Naive thymus-derived CD4-positive, alpha-beta T cell (primary cell): ENCODE measurements around the gene APC. TPM values are rescaled to one million over a fixed set of nuclear protein-coding genes. Genes with fewer than 3 reads are reported as not detected.

Experiments
- ATAC-seq: fragments of 150-1000 bp; cut with Tn5 transposase; 2 replicates; pipeline ENCODE4 v1.10.0; 2021; ENCODE audit warnings: mild to moderate bottlenecking, moderate library complexity
- CTCF ChIA-PET: fragments of 350-600 bp; sonication (Branson Sonifier 250); formaldehyde crosslinking; loops from one replicate; lab custom pipeline; 2021; ENCODE audit warnings: antibody characterized with exemption; lab: Charles Lee
- POLR2A ChIA-PET: fragments of 350-600 bp; sonication (Branson Sonifier 250); formaldehyde crosslinking; loops from one replicate; lab custom pipeline; 2021; ENCODE audit warnings: antibody characterized with exemption, inconsistent platforms; lab: Charles Lee
- DNase-seq, 9 donors: peaks; one replicate each; pipeline versions ENCODE4 v3.0.0 to v3.0.0-alpha.2; 2020 to 2022; ENCODE audit warnings: mixed read lengths in 1 of 9
- H3K27ac ChIP-seq: one replicate; pipeline ENCODE4 v1.7.0; 2013; ENCODE audit warnings: mild to moderate bottlenecking, low read depth, low read length, moderate library complexity
- H3K27me3 ChIP-seq, 2 donors: one replicate each; pipeline ENCODE4 v1.7.0; 2013; ENCODE audit warnings: low read length in 2 of 2, mild to moderate bottlenecking in 2 of 2, moderate library complexity in 2 of 2; ENCODE audit not compliant: control insufficient read depth in 2 of 2, insufficient read depth in 2 of 2
- H3K36me3 ChIP-seq, 3 experiments: 1 replicate in 2 of 3; 2 replicates in 1 of 3; pipeline ENCODE4 v1.7.0; 2013; ENCODE audit warnings: low read length in 3 of 3, mild to moderate bottlenecking in 3 of 3, moderate library complexity in 1 of 3; ENCODE audit not compliant: insufficient read depth in 3 of 3, control insufficient read depth in 2 of 3
- H3K4me1 ChIP-seq, 2 donors: one replicate each; pipeline ENCODE4 v1.7.0; 2013; ENCODE audit warnings: low read length in 2 of 2, mild to moderate bottlenecking in 2 of 2, moderate library complexity in 1 of 2; ENCODE audit not compliant: control insufficient read depth in 2 of 2, insufficient read depth in 2 of 2
- H3K4me3 ChIP-seq: 2 replicates; pipeline ENCODE4 v1.7.0; 2013; ENCODE audit warnings: mild to moderate bottlenecking, low read length
- H3K9me3 ChIP-seq, 3 experiments: 1 replicate in 2 of 3; 2 replicates in 1 of 3; pipeline ENCODE4 v1.7.0; 2013; ENCODE audit warnings: low read length in 3 of 3; ENCODE audit not compliant: control insufficient read depth in 2 of 3
- H3K27ac Mint-ChIP-seq, 9 donors: one replicate each; pipeline ENCODE4 v1.8.0; 2020 to 2022; ENCODE audit warnings: mixed read lengths in 9 of 9, mild to moderate bottlenecking in 8 of 9, moderate library complexity in 5 of 9, inconsistent platforms in 2 of 9
- H3K27me3 Mint-ChIP-seq, 5 donors: one replicate each; pipeline ENCODE4 v1.8.0; 2021 to 2022; ENCODE audit warnings: mixed read lengths in 5 of 5, mild to moderate bottlenecking in 1 of 5
- H3K36me3 Mint-ChIP-seq, 5 donors: one replicate each; pipeline ENCODE4 v1.8.0; 2020 to 2022; ENCODE audit warnings: mixed read lengths in 5 of 5, mild to moderate bottlenecking in 3 of 5, inconsistent platforms in 1 of 5
- H3K4me1 Mint-ChIP-seq, 7 donors: one replicate each; pipeline ENCODE4 v1.8.0; 2020 to 2022; ENCODE audit warnings: mixed read lengths in 7 of 7, mild to moderate bottlenecking in 3 of 7, inconsistent platforms in 1 of 7
- H3K4me3 Mint-ChIP-seq, 10 donors: one replicate each; pipeline ENCODE4 v1.8.0; 2020 to 2022; ENCODE audit warnings: mild to moderate bottlenecking in 10 of 10, mixed read lengths in 10 of 10, moderate library complexity in 6 of 10, inconsistent platforms in 2 of 10
- H3K9me3 Mint-ChIP-seq, 11 donors: one replicate each; pipeline ENCODE4 v1.8.0; 2020 to 2022; ENCODE audit warnings: mixed read lengths in 11 of 11, mild to moderate bottlenecking in 4 of 11, inconsistent platforms in 1 of 11, moderate library complexity in 1 of 11
- intact Hi-C, 2 donors: fragments of 100-400 bp; cut with micrococcal nuclease; formaldehyde crosslinking; loops; one replicate each; pipeline ENCODE4 v1.15.1; 2023
- polyA plus RNA-seq, 2 donors: library from polyadenylated mRNA; unstranded; fragments of 300-500 nt; fragmentation: Illumina TruSeq; gene quantifications; one replicate each; pipeline ENCODE4 v1.2.3, GENCODE V29; 2021
- total RNA-seq, 6 experiments: library from RNA in 5 of 6; stranded (reverse) in 5 of 6; gene quantifications; 1 replicate in 5 of 6; 2 replicates in 1 of 6; pipeline ENCODE4 v1.2.3 and lab custom pipeline; 2021 to 2026

Gene APC
- total and polyA plus RNA-seq, 7 experiments from 2014 or later: 18.8 to 53.2 (median 34.5) TPM

- intact Hi-C loops: loop anchor here in 1 of 2 donors (1.0 kb wide), 1 partner anchor 8 kb away; no protein-coding TSS in a partner anchor
Measured at GRCh38 chr5:112720576-112720975, 17.1 kb upstream of the APC start.

DNA sequence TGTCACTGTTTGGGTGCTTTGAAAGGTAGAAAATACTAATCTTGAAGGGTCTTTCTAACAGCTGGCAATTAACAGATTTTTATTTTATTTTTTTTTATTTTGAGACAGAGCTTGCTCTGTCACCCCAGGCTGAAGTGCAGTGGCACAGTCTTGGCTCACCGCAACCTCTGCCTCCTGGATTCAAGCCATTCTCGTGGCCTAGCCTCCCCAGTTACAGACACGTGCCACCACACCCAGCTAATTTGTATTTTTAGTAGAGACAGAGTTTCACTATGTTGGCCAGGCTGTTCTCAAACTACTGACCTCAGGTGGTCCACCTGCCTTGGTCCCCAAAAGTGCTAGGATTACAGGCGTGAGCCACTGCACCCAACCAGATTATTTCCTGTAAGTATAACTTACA lies 12.8 kb upstream of the APC start:
- H3K4me3 Mint-ChIP-seq: peak overlapping the region in 1 of 10 donors; percentile 23
- POLR2A ChIA-PET: no interaction called here

More at GRCh38 chr5:112720576-112720975, 17.1 kb upstream of the APC start:
- no peak overlapping the region for H3K4me3 ChIP-seq
- no peaks in the 10 kb centered on the region for H3K9me3 ChIP-seq
- Mint-ChIP-seq H3K27ac (peak overlapping the region in 2 of 9 donors; percentile 3 to 12), H3K27me3 (no peaks in the 10 kb centered on the region), H3K4me1 (peaks cover 13 to 89% (median 77%) of the 10 kb centered on the region in 7 donors), H3K4me3 (no peak overlapping the region), H3K9me3 (peaks cover 0 to 7% (median 0%) of the 10 kb centered on the region in 11 donors), H3K36me3 (peaks cover 0 to 36% (median 13%) of the 10 kb centered on the region in 5 donors)
- ChIA-PET CTCF (no interaction called here), POLR2A (interaction anchor here (1.0 to 1.3 kb wide), 2 partner anchors 9 to 11 kb away, joined by 3 to 4 read pairs; no protein-coding TSS in a partner anchor)
- H3K27me3 ChIP-seq: no peaks in the 10 kb centered on the region
- H3K4me1 ChIP-seq: no peaks in the 10 kb centered on the region
- no peak for DNase-seq
- H3K36me3 ChIP-seq: no peaks in the 10 kb centered on the region
- H3K27ac ChIP-seq: no peak overlapping the region
- ATAC-seq: no peak

GRCh38 chr5:112729630-112730029 lies 8.1 kb upstream of the APC start:
- POLR2A ChIA-PET: no interaction called here

More for the DNA sequence above, 12.8 kb upstream of the APC start:
- Histone ChIP-seq H3K4me1 (no peaks in the 10 kb centered on the region), H3K27me3 (no peaks in the 10 kb centered on the region), H3K9me3 (no peaks in the 10 kb centered on the region), H3K27ac (no peak overlapping the region), H3K4me3 (no peak overlapping the region), H3K36me3 (no peaks in the 10 kb centered on the region)
- DNase-seq (no peak), ATAC-seq (no peak)
- Mint-ChIP-seq H3K27me3 (no peaks in the 10 kb centered on the region), H3K27ac (peak overlapping the region in 1 of 9 donors; percentile 16), H3K36me3 (peaks cover 0 to 13% (median 0%) of the 10 kb centered on the region in 5 donors), H3K4me1 (peaks cover 10 to 74% (median 67%) of the 10 kb centered on the region in 7 donors), H3K9me3 (no peaks in the 10 kb centered on the region)
- CTCF ChIA-PET: interaction anchor here (0.6 kb wide), 1 partner anchor 11 kb away, joined by 4 read pairs; no protein-coding TSS in a partner anchor
- intact Hi-C loops: no loop called here

DNA sequence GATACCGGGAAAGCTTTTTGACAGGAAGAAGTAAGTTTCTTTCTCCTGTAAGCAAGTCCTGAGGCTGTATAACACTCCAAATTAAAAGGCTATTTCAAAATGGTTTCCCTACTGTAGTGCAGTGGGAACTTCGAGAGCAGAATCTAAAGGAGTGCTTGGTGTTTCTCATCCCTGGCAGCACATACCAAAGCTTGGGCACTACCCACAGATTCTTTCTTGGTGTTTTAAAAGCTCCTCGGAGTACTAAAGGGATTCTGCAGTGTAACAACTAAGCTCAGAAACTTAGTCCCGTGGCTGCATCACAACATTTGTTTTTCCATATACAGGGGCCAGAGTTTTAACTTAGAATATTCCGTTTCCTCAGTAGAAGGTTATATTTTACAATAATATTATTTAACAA lies 5.6 kb upstream of the APC start:
- H3K4me1 Mint-ChIP-seq: peaks cover 7 to 58% (median 33%) of the 10 kb centered on the region in 7 donors
- no peaks in the 10 kb centered on the region for H3K36me3 ChIP-seq
- no peak for ATAC-seq
- ChIA-PET CTCF (no interaction called here), POLR2A (no interaction called here)
- no peaks in the 10 kb centered on the region for H3K27me3 Mint-ChIP-seq
- no peaks in the 10 kb centered on the region for H3K9me3 Mint-ChIP-seq
- no peak overlapping the region for H3K27ac ChIP-seq
- no peak overlapping the region for H3K4me3 ChIP-seq
- no peaks in the 10 kb centered on the region for H3K9me3 ChIP-seq
- intact Hi-C loops: loop anchor here (2.0 to 10.0 kb wide), 2 partner anchors 15 to 193 kb away; partner anchors contain the start of gene REEP5 (in 1 of the 2)
- no peak for DNase-seq
- H3K4me3 Mint-ChIP-seq: no peak overlapping the region
- no peak overlapping the region for H3K27ac Mint-ChIP-seq
- peaks cover 0 to 2% of the 10 kb centered on the region in 2 donors for H3K4me1 ChIP-seq
- H3K27me3 ChIP-seq: no peaks in the 10 kb centered on the region
- H3K36me3 Mint-ChIP-seq: peaks cover 0 to 4% (median 0%) of the 10 kb centered on the region in 5 donors

More at GRCh38 chr5:112729630-112730029, 8.1 kb upstream of the APC start:
- no peaks in the 10 kb centered on the region for H3K4me1 ChIP-seq
- peaks cover 5 to 54% (median 40%) of the 10 kb centered on the region in 7 donors for H3K4me1 Mint-ChIP-seq
- peak overlapping the region in 1 of 9 donors; percentile 7 for H3K27ac Mint-ChIP-seq
- H3K36me3 ChIP-seq: no peaks in the 10 kb centered on the region
- DNase-seq: no peak
- ATAC-seq: no peak
- no peaks in the 10 kb centered on the region for H3K27me3 Mint-ChIP-seq
- H3K9me3 Mint-ChIP-seq: no peaks in the 10 kb centered on the region
- H3K4me3 Mint-ChIP-seq: no peak overlapping the region
- H3K36me3 Mint-ChIP-seq: peaks cover 0 to 5% (median 0%) of the 10 kb centered on the region in 5 donors
- no peaks in the 10 kb centered on the region for H3K9me3 ChIP-seq
- H3K27ac ChIP-seq: no peak overlapping the region
- intact Hi-C loops: loop anchor here in 1 of 2 donors (10.0 kb wide), 1 partner anchor 195 kb away; the partner anchor contains the start of gene REEP5
- no peak overlapping the region for H3K4me3 ChIP-seq
- H3K27me3 ChIP-seq: no peaks in the 10 kb centered on the region
- CTCF ChIA-PET: no interaction called here

GRCh38 chr5:112733586-112733985 lies 4.1 kb upstream of the APC start:
- Histone ChIP-seq H3K4me3 (no peak overlapping the region), H3K27ac (no peak overlapping the region), H3K4me1 (peaks cover 0 to 9% of the 10 kb centered on the region in 2 donors), H3K36me3 (no peaks in the 10 kb centered on the region), H3K27me3 (no peaks in the 10 kb centered on the region), H3K9me3 (no peaks in the 10 kb centered on the region)
- H3K4me1 Mint-ChIP-seq: peaks cover 20 to 67% (median 44%) of the 10 kb centered on the region in 7 donors
- no peak for DNase-seq
- H3K27me3 Mint-ChIP-seq: peaks cover 0 to 5% (median 0%) of the 10 kb centered on the region in 5 donors
- intact Hi-C loops: loop anchor here (2.0 to 10.0 kb wide), 2 partner anchors 13 to 191 kb away; partner anchors contain the start of gene REEP5 (in 1 of the 2)
- no peak for ATAC-seq
- no peaks in the 10 kb centered on the region for H3K9me3 Mint-ChIP-seq
- no peak overlapping the region for H3K4me3 Mint-ChIP-seq
- POLR2A ChIA-PET: no interaction called here
- peak overlapping the region in 1 of 9 donors; percentile 5 for H3K27ac Mint-ChIP-seq
- CTCF ChIA-PET: no interaction called here
- peaks cover 0 to 4% (median 0%) of the 10 kb centered on the region in 5 donors for H3K36me3 Mint-ChIP-seq

DNA sequence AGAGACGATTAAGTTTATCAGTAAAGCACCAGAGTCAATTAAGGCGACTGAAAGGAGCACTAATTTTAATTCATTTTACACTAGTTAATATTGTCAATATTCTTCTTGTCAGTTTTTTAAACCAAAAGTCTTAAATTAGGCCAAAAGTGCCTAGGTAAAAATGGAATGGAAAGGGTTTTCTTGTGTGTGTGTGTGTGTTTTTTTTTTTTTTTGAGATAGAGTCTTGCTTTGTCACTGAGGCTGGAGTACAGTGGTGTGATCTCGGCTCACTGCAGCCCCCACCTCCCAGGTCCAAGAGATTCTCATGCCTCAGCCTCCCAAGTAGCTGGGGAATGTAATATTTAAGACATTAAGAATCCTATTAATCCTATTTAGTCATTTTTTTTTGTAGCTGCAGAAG lies 3.1 kb upstream of the APC start:
- POLR2A ChIA-PET: interaction anchor here (1.8 kb wide), 1 partner anchor 27 kb away, joined by 4 read pairs; no protein-coding TSS in a partner anchor
- H3K9me3 ChIP-seq: no peaks in the 10 kb centered on the region
- H3K4me1 Mint-ChIP-seq: peaks cover 17 to 57% (median 35%) of the 10 kb centered on the region in 7 donors
- no peak overlapping the region for H3K27ac ChIP-seq
- DNase-seq: no peak
- CTCF ChIA-PET: no interaction called here
- peaks cover 0 to 9% of the 10 kb centered on the region in 2 donors for H3K4me1 ChIP-seq
- no peak overlapping the region for H3K4me3 ChIP-seq
- H3K27me3 Mint-ChIP-seq: peaks cover 0 to 5% (median 0%) of the 10 kb centered on the region in 5 donors
- no peaks in the 10 kb centered on the region for H3K36me3 ChIP-seq
- no peaks in the 10 kb centered on the region for H3K27me3 ChIP-seq
- peaks cover 0 to 4% (median 0%) of the 10 kb centered on the region in 5 donors for H3K36me3 Mint-ChIP-seq
- intact Hi-C loops: loop anchor here in 1 of 2 donors (10.0 kb wide), 1 partner anchor 190 kb away; the partner anchor contains the start of gene REEP5
- H3K9me3 Mint-ChIP-seq: no peaks in the 10 kb centered on the region
- no peak overlapping the region for H3K27ac Mint-ChIP-seq
- ATAC-seq: no peak
- no peak overlapping the region for H3K4me3 Mint-ChIP-seq
